PC-3 (cell line): ENCODE measurements around the gene FMNL2.

ENCODE experiments used
- EZH2 ChIP-seq: fragments of 300-600 bp; sonication (generic); IDR thresholded peaks from one replicate; pipeline ENCODE4 v1.6.1; 2017; ENCODE audit warnings: antibody characterized with exemption, mild to moderate bottlenecking, low read length; ENCODE audit not compliant: unreplicated experiment
- EZH2phosphoT487 ChIP-seq: fragments of 300-600 bp; sonication (generic); IDR thresholded peaks from 2 replicates; pipeline ENCODE4 v1.6.1; 2018; ENCODE audit warnings: mild to moderate bottlenecking, antibody characterized with exemption, low read length, borderline replicate concordance
- TF ChIP-seq, protein P1 (sequence below): fragments of 300-600 bp; sonication (generic); conservative IDR thresholded peaks from 2 replicates; pipeline ENCODE4 v1.5.1; 2017; ENCODE audit warnings: antibody characterized with exemption, low read depth, mild to moderate bottlenecking, low read length

DNA sequence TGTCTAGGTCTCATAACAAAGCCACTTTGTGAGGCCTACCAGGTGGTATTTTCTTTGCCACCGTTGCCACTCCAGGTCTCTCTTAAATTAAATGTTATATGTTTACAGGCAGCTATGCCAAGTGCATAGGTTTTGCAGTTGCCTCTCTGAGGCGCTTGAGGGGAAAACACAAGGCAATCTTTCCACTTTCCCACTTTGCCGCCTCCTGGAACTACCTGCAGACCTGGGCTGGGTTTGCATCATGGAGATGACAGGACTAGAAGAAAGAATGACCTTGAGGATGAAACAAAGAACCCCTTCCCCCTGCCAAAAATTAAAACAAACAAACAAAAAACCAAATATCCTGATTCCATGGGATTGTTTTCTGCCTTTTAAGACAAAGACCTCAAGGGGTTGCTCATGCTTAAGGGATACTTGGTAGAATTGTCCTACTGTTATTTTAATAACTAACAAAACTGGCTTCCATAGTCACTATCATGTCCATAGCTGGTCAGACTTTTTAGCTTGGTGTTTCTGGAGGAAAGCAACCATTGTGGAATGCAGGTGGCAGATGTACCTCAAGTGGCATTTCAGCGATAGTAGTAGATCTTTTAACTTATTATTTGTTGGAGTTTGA lies 222.4 kb downstream of the FMNL2 start:
- TF ChIP-seq, protein P1, sequence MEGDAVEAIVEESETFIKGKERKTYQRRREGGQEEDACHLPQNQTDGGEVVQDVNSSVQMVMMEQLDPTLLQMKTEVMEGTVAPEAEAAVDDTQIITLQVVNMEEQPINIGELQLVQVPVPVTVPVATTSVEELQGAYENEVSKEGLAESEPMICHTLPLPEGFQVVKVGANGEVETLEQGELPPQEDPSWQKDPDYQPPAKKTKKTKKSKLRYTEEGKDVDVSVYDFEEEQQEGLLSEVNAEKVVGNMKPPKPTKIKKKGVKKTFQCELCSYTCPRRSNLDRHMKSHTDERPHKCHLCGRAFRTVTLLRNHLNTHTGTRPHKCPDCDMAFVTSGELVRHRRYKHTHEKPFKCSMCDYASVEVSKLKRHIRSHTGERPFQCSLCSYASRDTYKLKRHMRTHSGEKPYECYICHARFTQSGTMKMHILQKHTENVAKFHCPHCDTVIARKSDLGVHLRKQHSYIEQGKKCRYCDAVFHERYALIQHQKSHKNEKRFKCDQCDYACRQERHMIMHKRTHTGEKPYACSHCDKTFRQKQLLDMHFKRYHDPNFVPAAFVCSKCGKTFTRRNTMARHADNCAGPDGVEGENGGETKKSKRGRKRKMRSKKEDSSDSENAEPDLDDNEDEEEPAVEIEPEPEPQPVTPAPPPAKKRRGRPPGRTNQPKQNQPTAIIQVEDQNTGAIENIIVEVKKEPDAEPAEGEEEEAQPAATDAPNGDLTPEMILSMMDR: no peak
- TF ChIP-seq EZH2: no peak
- TF ChIP-seq EZH2phosphoT487: no peak
